Keratinocyte (primary cell): Measurements from ENCODE around the gene ATP5F1D. TPM values are rescaled to one million over a fixed set of nuclear protein-coding genes. Genes with fewer than 3 reads are reported as not detected.

ENCODE experiments used
- DNase-seq: peaks from one replicate; pipeline ENCODE4 v3.0.0-alpha.2; 2011; ENCODE audit warnings: low read depth, missing footprints, low spot score
- FAIRE-seq: peaks from 2 replicates; lab custom pipeline; 2011; peaks lifted over from hg19 to GRCh38; lab: Jason Lieb, UNC
- H2AFZ ChIP-seq: 2 replicates; pipeline ENCODE4 v1.6.0; 2012; ENCODE audit warnings: low read length, control low read depth, inconsistent platforms; ENCODE audit not compliant: control insufficient read depth
- H3K27ac ChIP-seq: 2 replicates; pipeline ENCODE4 v1.5.1; 2011; ENCODE audit warnings: low read length; ENCODE audit not compliant: control insufficient read depth, insufficient read depth
- H3K27me3 ChIP-seq: 3 replicates; pipeline ENCODE4 v1.6.0; 2011; ENCODE audit warnings: low read length; ENCODE audit not compliant: control insufficient read depth, insufficient read depth; ENCODE audit errors: extremely low read depth
- H3K36me3 ChIP-seq, 2 experiments: 2 replicates in 1 of 2; 3 replicates in 1 of 2; pipeline ENCODE4 v1.5.1; 2011; ENCODE audit warnings: low read length in 2 of 2, mild to moderate bottlenecking in 1 of 2; ENCODE audit not compliant: control insufficient read depth in 2 of 2, insufficient read depth in 2 of 2; ENCODE audit errors: extremely low read depth in 1 of 2
- H3K4me1 ChIP-seq: 3 replicates; pipeline ENCODE4 v1.5.1; 2011; ENCODE audit warnings: low read length; ENCODE audit not compliant: control insufficient read depth, insufficient read depth; ENCODE audit errors: extremely low read depth
- H3K4me2 ChIP-seq: 3 replicates; pipeline ENCODE4 v1.6.0; 2011; ENCODE audit warnings: low read depth, low read length; ENCODE audit not compliant: control insufficient read depth, insufficient read depth; ENCODE audit errors: extremely low read depth
- H3K4me3 ChIP-seq, 3 experiments: fragments of 200-600 bp in 1 of 3; sonication (generic) in 1 of 3; 2 replicates in 2 of 3; 3 replicates in 1 of 3; pipeline ENCODE4 v1.5.1; 2011 to 2016; ENCODE audit warnings: low read length in 3 of 3, mild to moderate bottlenecking in 3 of 3, control low read depth in 2 of 3, inconsistent platforms in 1 of 3, low read depth in 1 of 3, mixed read lengths in 1 of 3, mixed run types in 1 of 3, moderate library complexity in 1 of 3; ENCODE audit not compliant: control insufficient read depth in 2 of 3, insufficient read depth in 2 of 3; ENCODE audit errors: extremely low read depth in 1 of 3
- H3K79me2 ChIP-seq: 2 replicates; pipeline ENCODE4 v1.6.0; 2012; ENCODE audit warnings: low read length; ENCODE audit not compliant: control insufficient read depth, insufficient read depth
- H3K9ac ChIP-seq: 3 replicates; pipeline ENCODE4 v1.6.0; 2011; ENCODE audit warnings: low read length; ENCODE audit not compliant: control insufficient read depth, insufficient read depth; ENCODE audit errors: extremely low read depth
- H3K9me1 ChIP-seq: 3 replicates; pipeline ENCODE4 v1.6.0; 2011; ENCODE audit warnings: low read length; ENCODE audit not compliant: control insufficient read depth, insufficient read depth; ENCODE audit errors: extremely low read depth
- H3K9me3 ChIP-seq: 2 replicates; pipeline ENCODE4 v1.5.1; 2012; ENCODE audit warnings: low read depth, low read length; ENCODE audit not compliant: control insufficient read depth
- H4K20me1 ChIP-seq: 3 replicates; pipeline ENCODE4 v1.6.0; 2011; ENCODE audit warnings: low read length; ENCODE audit not compliant: control insufficient read depth, insufficient read depth; ENCODE audit errors: extremely low read depth
- EZH2 ChIP-seq: IDR thresholded peaks from one replicate; pipeline ENCODE4 v1.6.1; 2012; ENCODE audit warnings: inconsistent platforms, mild to moderate bottlenecking, low read length, moderate library complexity
- dilution Hi-C: fragments of 300-500 bp; cut with MboI; formaldehyde crosslinking; loops from one replicate; pipeline ENCODE4 v1.7.0; 2020; ENCODE audit warnings: low sequenced_read_pairs; ENCODE audit not compliant: extremely low pct_ligation_motif_present
- polyA plus RNA-seq, 5 experiments: library from polyadenylated mRNA; depleted of rRNA in 3 of 5; stranded (reverse) in 3 of 5; stranded (forward) in 1 of 5; unstranded in 1 of 5; fragments of >200 nt; gene quantifications; 1 replicate in 1 of 5; 2 replicates in 3 of 5; 3 replicates in 1 of 5; pipeline versions ENCODE4 v1.2.1 to v1.2.3, GENCODE V29; 2011 to 2012; ENCODE audit warnings: missing spikeins in 2 of 5, low read depth in 1 of 5, low replicate concordance in 1 of 5
- TF ChIP-seq, protein P1 (sequence below), 3 experiments: IDR thresholded peaks in 1 of 3; conservative IDR thresholded peaks in 1 of 3; optimal IDR thresholded peaks in 1 of 3; 2 replicates in 2 of 3; 3 replicates in 1 of 3; pipeline versions ENCODE3 to v1.5.1; 2011; ENCODE audit warnings: low read length in 3 of 3, mild to moderate bottlenecking in 3 of 3, moderate library complexity in 2 of 3, control low read depth in 1 of 3, inconsistent platforms in 1 of 3; ENCODE audit not compliant: insufficient read depth in 2 of 3; ENCODE audit errors: extremely low read depth in 1 of 3

ATP5F1D gene
- polyA plus RNA-seq, 1 donor (not counting 4 experiments of a cell fraction or from before 2014, with no cell fraction given): 51.3 TPM

DNA sequence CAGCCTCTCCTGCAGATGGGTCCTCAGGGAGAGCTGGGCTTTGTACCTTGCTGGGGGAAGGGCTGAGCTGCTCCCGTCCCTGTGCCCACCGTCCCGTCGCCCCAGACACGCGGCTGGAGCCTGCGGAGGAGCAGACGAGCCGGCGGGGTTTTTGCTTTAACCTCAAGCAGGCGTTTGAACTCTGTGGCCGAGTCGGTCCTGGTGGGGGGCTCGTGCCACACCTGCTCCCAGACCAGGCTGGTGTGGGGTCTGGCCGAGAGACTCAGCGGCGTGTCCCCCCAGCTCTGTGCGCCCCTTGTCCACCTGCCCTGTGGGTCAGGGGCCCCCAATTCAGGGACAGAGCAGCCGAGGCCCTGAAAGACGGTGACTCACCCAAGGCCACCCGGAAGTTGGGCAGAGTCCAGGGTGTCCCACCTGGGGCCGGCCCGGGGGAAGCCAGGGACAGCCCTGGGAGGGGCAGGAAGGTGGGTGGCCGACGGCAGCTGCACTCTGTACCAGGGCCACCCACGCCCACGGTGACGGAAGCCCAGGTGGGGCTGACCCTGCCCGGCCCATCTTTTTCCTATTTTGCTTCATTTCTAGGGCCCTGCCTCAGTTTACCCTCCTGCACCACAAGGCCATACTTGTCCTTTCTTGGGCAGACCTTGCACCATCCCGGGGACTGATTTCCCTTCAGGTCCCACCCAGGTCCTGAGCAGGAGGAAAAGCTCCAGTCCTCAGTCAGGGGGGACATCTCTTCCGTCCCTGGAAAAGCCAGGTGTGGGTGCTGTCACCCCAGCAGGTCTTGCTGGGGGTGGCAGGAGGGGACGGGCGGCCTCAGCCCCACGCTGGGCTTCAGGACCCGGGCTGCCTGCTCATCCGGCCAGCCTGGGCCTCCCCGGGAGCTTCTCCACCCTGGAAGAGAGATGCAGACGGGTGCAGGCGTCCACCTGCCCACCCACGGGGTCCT is 49.4 kb downstream of the ATP5F1D start:
- no peak overlapping the region for H2AFZ ChIP-seq
- no peaks in the 10 kb centered on the region for H3K4me1 ChIP-seq
- no peaks in the 10 kb centered on the region for H3K36me3 ChIP-seq
- dilution Hi-C loops: no loop called here
- no peak for TF ChIP-seq EZH2
- TF ChIP-seq, protein P1, sequence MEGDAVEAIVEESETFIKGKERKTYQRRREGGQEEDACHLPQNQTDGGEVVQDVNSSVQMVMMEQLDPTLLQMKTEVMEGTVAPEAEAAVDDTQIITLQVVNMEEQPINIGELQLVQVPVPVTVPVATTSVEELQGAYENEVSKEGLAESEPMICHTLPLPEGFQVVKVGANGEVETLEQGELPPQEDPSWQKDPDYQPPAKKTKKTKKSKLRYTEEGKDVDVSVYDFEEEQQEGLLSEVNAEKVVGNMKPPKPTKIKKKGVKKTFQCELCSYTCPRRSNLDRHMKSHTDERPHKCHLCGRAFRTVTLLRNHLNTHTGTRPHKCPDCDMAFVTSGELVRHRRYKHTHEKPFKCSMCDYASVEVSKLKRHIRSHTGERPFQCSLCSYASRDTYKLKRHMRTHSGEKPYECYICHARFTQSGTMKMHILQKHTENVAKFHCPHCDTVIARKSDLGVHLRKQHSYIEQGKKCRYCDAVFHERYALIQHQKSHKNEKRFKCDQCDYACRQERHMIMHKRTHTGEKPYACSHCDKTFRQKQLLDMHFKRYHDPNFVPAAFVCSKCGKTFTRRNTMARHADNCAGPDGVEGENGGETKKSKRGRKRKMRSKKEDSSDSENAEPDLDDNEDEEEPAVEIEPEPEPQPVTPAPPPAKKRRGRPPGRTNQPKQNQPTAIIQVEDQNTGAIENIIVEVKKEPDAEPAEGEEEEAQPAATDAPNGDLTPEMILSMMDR (optimal IDR thresholded peaks at IDR 0.05 in 1 of 3, IDR thresholded peaks at IDR 0.05 in 1 of 3, conservative IDR thresholded peaks at IDR 0.05 in 1 of 3; ENCODE audit: extremely low read depth in 1 of 3, insufficient read depth in 2 of 3, low read length in 3 of 3): no peak
- H3K4me2 ChIP-seq: no peak overlapping the region
- no peak overlapping the region for H3K9ac ChIP-seq
- DNase-seq (no peak), FAIRE-seq (no peak)
- peaks cover 93% of the 10 kb centered on the region for H3K27me3 ChIP-seq
- H3K4me3 ChIP-seq: no peak overlapping the region
- no peaks in the 10 kb centered on the region for H3K9me3 ChIP-seq
- H3K79me2 ChIP-seq: no peaks in the 10 kb centered on the region
- no peaks in the 10 kb centered on the region for H4K20me1 ChIP-seq
- H3K27ac ChIP-seq: no peak overlapping the region
- H3K9me1 ChIP-seq: no peaks in the 10 kb centered on the region

DNA sequence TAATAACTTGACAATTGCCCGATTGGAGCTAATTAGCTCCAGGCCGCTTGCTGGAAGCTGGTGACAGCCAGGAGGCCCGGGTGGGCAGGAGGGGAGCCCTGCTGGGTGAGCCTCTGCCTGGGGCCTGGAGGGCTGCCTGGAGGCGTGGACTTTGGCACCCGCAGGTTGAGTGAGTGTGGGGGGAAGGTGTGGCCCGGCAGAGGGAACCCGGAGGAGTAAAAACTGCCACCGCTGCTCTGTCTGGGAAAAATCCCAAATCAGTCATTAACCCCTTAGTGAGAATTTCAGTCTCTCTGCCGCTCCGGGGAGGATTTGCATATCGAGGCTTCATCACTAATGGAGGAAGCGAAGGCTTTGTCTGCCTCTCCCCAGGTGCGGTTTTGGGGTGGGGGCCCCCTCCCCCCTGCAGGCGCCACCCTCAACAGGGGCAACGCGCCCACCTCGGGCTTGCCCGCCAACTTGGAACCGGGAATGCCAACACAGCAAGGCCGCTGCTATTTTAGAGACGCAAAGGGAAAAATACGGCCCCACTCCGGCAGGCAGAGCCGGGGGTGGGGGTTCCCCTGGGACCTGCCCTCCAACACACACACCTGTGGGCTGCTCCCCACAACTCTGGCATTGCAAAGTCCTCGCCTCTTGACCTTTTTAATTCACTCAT is 50.3 kb downstream of the ATP5F1D start:
- H3K9me1 ChIP-seq: no peaks in the 10 kb centered on the region
- FAIRE-seq: no peak

More for the DNA sequence above, 50.3 kb downstream of the ATP5F1D start:
- dilution Hi-C loops: no loop called here
- H3K79me2 ChIP-seq: no peaks in the 10 kb centered on the region
- peaks cover 86% of the 10 kb centered on the region for H3K27me3 ChIP-seq
- no peak overlapping the region for H3K27ac ChIP-seq
- H3K9me3 ChIP-seq: no peaks in the 10 kb centered on the region
- no peak overlapping the region for H3K4me3 ChIP-seq
- H3K4me1 ChIP-seq: no peaks in the 10 kb centered on the region
- no peak for DNase-seq
- TF ChIP-seq EZH2: peak; percentile 17
- TF ChIP-seq, protein P1 (optimal IDR thresholded peaks at IDR 0.05 in 1 of 3, IDR thresholded peaks at IDR 0.05 in 1 of 3, conservative IDR thresholded peaks at IDR 0.05 in 1 of 3; ENCODE audit: extremely low read depth in 1 of 3, insufficient read depth in 2 of 3, low read length in 3 of 3): no peak
- H2AFZ ChIP-seq: no peak overlapping the region
- no peaks in the 10 kb centered on the region for H3K36me3 ChIP-seq
- H4K20me1 ChIP-seq: no peaks in the 10 kb centered on the region
- H3K9ac ChIP-seq: no peak overlapping the region
- H3K4me2 ChIP-seq: no peak overlapping the region
